Adipocyte (in vitro differentiated cells): Measurements from ENCODE around the gene TSPO.

ENCODE experiments used
- DNase-seq: peaks from one replicate; pipeline ENCODE4 v3.0.0-alpha.2; 2015; ENCODE audit warnings: low read depth
- H3K27me3 ChIP-seq: replicated peaks from 2 replicates; pipeline ENCODE4 v1.7.0; 2013; ENCODE audit warnings: mild to moderate bottlenecking, low read length, moderate library complexity; ENCODE audit not compliant: control insufficient read depth, insufficient read depth
- H3K36me3 ChIP-seq: 2 replicates; pipeline ENCODE4 v1.7.0; 2013; ENCODE audit warnings: low read length, mild to moderate bottlenecking, moderate library complexity; ENCODE audit not compliant: control insufficient read depth, insufficient read depth, severe bottlenecking
- H3K4me1 ChIP-seq: 2 replicates; pipeline ENCODE4 v1.7.0; 2013; ENCODE audit warnings: mild to moderate bottlenecking, low read length, moderate library complexity; ENCODE audit not compliant: control insufficient read depth, insufficient read depth
- H3K4me3 ChIP-seq: 2 replicates; pipeline ENCODE4 v1.7.0; 2013; ENCODE audit warnings: mild to moderate bottlenecking, low read length, moderate library complexity
- H3K9ac ChIP-seq: 2 replicates; pipeline ENCODE4 v1.7.0; 2013; ENCODE audit warnings: mild to moderate bottlenecking, low read length, moderate library complexity
- H3K9me3 ChIP-seq: 2 replicates; pipeline ENCODE4 v1.7.0; 2013; ENCODE audit warnings: mild to moderate bottlenecking, low read length, moderate library complexity; ENCODE audit not compliant: control insufficient read depth

The TSPO gene

DNA sequence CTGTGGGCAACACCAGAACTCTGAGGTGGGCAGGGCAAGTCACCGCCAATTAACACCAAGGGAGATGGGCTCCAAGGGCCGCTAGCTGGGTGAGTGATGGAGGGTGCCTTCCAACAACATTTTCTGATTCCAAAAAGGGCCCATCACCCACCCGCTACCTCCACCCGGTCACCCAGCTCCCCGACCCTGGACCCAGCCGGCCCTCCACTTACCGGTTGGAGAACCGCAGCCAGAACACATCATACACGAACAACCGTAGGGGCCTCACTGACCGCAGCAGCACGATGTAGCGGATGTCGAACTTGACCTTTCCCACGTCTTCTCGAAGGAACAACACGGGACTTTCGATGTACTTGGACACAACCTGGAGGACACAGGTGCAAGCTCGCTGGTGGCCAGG, 20.8 kb downstream of the TSPO start:
- peaks cover 55% of the 10 kb centered on the region for H3K36me3 ChIP-seq
- H3K9ac ChIP-seq: no peak overlapping the region
- H3K9me3 ChIP-seq: no peaks in the 10 kb centered on the region
- no peaks in the 10 kb centered on the region for H3K27me3 ChIP-seq
- no peak for DNase-seq
- H3K4me3 ChIP-seq: no peak overlapping the region
- H3K4me1 ChIP-seq: peaks cover 11% of the 10 kb centered on the region

DNA sequence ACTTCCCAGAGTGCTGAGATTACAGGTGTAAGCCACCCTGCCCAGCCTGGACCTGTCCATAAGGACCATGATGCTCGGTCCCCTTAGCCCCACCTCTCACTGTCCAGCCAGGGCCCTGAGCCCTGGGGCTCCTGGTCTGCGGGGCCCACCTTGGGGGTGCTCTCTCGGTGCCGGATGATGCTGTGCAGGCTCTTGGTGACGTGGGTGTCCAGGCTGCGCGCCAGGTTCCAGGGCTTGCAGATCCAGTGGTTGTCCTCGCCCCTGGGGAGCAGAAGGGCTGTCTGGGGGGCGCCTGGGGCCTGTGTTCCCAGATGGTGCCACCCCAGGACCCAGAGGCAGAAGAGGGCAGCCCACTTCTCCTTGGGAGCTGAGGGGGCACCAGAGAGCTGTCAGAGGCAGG, 22.2 kb downstream of the TSPO start:
- H3K4me3 ChIP-seq: no peak overlapping the region

DNA sequence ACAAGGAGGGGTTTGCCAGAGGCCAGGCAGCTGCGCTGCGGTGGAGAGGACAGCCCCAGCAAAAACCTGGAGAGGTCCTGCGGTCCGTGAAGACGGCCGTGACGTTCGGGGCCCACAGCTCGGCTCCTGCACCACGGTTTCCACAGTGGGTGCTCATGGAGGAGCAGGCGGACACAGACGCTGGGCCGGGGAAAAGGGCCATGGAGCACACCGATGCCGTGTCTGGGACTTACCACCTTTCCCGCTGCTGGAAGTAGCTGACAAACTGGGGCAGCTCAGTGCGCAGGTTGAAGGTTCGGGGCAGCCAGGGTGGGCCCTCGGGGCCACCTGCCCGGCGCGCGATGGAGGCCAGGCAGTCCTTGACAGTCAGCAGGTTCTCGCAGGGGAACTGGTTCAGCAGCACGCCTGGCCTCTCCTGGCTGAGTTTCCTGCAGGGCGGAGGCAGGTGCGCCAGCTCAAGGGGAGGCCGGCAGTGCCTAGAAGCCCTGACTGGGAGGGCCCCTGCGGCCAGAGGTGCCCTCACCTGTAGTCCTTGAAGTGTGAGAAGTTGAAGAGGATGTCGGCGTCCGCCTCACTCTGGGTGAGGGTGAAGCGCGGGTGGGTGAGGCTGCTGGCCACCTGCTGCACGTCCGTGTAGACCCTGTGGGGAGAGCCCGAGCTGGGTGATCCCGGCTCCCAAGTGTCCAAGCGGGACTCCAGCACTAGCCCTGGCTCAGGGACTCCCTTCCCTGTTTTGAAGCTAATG, 22.8 kb downstream of the TSPO start:
- no peaks in the 10 kb centered on the region for H3K9me3 ChIP-seq
- no peaks in the 10 kb centered on the region for H3K27me3 ChIP-seq
- no peaks in the 10 kb centered on the region for H3K4me1 ChIP-seq
- H3K9ac ChIP-seq: no peak overlapping the region
- no peak overlapping the region for H3K4me3 ChIP-seq
- H3K36me3 ChIP-seq: peaks cover 62% of the 10 kb centered on the region
- DNase-seq: no peak

More for the DNA sequence above, 22.2 kb downstream of the TSPO start:
- no peak for DNase-seq
- Histone ChIP-seq H3K36me3 (peaks cover 56% of the 10 kb centered on the region), H3K4me1 (peaks cover 5% of the 10 kb centered on the region), H3K9me3 (no peaks in the 10 kb centered on the region), H3K27me3 (no peaks in the 10 kb centered on the region), H3K9ac (no peak overlapping the region)

DNA sequence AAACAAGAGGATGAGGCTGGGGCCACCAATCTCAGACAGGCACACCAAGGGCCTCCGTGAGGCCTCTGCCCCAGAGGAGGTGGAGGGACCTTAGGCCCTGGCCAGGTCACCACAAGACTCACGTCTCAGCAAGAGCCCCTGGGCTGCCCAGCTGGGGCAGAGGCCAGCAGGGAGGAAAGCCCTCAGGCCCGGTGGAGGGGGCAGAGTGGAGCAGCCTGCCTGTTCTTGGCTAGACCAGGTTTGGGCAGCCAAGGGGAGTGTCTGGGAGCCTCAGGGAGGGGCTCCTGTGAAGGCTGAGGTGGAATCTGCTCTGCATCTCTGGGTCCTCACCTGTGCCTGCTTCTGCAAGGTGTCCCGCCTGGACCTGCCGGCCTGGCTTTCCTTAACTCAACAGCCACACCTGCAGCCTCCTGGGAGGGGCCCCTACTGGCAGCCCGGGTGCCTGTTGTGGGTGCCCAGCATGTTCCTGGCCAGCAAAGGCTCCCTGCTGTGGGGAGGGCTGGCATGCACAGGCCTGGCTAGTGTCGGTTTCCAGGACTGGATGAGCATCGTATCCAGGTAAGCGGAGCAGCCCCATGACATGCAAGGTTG, 23.7 kb downstream of the TSPO start:
- Histone ChIP-seq H3K9me3 (no peaks in the 10 kb centered on the region), H3K36me3 (peaks cover 69% of the 10 kb centered on the region), H3K9ac (no peak overlapping the region), H3K4me1 (no peaks in the 10 kb centered on the region), H3K27me3 (no peaks in the 10 kb centered on the region), H3K4me3 (no peak overlapping the region)
- DNase-seq: no peak

DNA sequence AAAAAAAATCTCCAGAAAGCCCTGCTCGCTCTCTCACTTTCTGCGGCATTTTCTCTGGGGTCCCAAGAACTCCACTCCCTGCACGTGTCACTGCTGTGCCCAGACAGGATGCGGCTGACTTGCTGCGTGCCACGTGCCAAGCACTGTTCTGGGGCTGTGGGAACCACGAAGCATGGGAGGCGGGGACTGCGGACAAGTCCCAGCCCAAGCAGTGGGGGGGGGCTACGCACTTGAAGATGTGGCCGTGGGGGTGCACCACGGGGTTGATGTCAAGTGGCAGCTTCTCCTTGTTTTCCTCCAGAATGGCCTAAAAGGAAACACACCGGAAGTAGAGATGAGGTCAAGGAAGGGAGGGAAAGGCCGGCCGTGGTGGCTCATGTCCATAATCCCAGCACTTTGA, 24.7 kb downstream of the TSPO start:
- DNase-seq: no peak
- Histone ChIP-seq H3K27me3 (no peaks in the 10 kb centered on the region), H3K36me3 (peaks cover 61% of the 10 kb centered on the region), H3K4me3 (no peak overlapping the region), H3K9me3 (no peaks in the 10 kb centered on the region), H3K9ac (no peak overlapping the region), H3K4me1 (no peaks in the 10 kb centered on the region)

DNA sequence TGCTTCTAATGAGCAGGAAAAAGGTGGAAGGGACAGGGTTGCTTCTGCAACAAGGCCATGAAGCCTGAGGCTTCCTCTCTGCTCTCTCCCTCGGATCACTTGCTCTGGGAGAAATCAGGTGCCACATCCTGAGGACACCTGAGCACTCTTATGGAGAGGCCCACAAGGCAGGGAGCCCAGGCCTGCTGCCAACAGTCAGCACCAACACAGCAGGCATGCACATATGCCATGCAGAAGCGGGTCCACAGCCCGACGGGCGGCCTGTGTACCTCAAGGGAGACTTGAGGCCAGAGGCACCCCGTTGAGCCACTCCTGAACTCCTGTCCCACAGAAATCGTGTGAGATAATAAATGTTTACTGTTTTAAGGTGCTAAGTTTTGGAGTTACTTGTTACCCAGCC, 26.1 kb downstream of the TSPO start:
- H3K36me3 ChIP-seq: peaks cover 47% of the 10 kb centered on the region

DNA sequence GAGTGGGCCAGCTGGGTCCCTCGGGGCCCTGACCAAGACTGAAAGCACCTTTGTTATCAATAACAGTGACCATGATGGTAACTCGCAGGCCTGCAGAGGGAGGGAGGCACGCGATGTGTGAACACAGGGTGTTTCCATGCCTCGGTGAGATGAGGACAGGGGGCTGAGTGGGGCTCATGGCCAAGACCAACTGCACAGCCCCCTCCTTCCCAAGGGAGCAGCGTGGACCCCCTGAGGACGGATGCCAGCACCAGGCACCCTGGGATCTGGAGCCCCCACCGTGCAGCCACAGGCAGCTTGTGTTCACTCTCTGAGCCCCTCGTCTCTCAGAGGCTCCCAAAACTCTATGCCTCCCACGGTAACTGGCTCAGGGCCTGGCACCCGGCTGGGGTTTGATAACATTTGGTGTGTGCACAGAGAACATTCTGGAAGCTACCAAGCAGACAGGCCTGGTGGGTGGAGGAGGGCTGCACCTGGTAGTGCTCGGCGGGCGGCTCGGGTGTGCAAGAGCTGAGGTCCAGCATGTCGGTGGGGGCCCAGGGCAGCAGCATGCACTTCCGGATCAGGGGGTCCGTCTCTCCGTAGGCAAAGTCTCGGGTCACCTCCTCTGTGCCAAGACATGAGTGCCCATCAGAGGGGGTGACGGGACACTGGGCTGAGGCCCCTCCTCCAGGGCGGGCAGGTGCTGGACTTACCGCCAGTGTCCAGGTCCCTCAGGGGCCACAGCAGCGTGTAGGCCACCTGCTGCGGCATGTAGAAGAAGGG, 28.0 kb downstream of the TSPO start:
- Histone ChIP-seq H3K36me3 (peaks cover 31% of the 10 kb centered on the region), H3K27me3 (no peaks in the 10 kb centered on the region), H3K4me1 (no peaks in the 10 kb centered on the region), H3K9me3 (no peaks in the 10 kb centered on the region), H3K4me3 (no peak overlapping the region), H3K9ac (no peak overlapping the region)
- DNase-seq: no peak

More for the DNA sequence above, 26.1 kb downstream of the TSPO start:
- no peaks in the 10 kb centered on the region for H3K4me1 ChIP-seq
- no peak for DNase-seq
- H3K9me3 ChIP-seq: no peaks in the 10 kb centered on the region
- no peaks in the 10 kb centered on the region for H3K27me3 ChIP-seq
- no peak overlapping the region for H3K9ac ChIP-seq
- no peak overlapping the region for H3K4me3 ChIP-seq

DNA sequence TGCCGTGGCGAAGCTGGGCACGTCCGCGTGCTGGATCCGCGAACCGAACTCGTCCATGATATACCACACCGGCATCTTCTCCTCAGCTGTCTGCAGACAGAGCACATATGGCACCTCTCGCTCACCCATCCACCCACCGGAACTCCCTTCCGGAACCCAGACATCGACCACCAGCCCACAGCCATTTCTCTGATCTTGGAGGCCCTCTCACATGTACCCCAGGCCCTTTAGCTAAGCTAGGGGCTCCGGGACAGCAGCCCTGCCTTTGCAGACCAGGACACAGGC, 28.5 kb downstream of the TSPO start:
- Histone ChIP-seq H3K9ac (no peak overlapping the region), H3K4me3 (no peak overlapping the region), H3K4me1 (no peaks in the 10 kb centered on the region), H3K27me3 (no peaks in the 10 kb centered on the region), H3K9me3 (no peaks in the 10 kb centered on the region), H3K36me3 (peaks cover 28% of the 10 kb centered on the region)
- DNase-seq: no peak

DNA sequence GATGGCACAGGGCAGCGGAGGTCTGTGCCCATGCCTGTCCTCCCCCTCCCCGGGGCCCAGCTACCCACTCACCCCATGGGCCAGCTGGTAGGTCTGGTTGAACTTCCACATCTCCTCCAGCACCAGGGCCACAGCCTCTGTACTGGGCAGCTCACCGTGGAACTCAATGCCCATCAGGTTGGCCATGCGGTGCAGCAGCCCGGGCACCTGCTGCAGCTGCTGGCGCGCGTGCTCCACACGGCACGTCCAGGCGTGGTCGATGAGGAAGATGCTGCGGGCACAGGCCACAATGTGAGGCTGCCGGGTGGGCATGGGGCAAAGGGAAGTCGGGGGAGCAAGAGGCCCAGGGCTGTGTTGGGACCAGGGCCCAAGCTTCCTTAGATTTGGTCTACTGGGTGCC, 29.3 kb downstream of the TSPO start:
- Histone ChIP-seq H3K9ac (no peak overlapping the region), H3K36me3 (peaks cover 21% of the 10 kb centered on the region), H3K4me1 (peaks cover 5% of the 10 kb centered on the region), H3K27me3 (no peaks in the 10 kb centered on the region), H3K9me3 (no peaks in the 10 kb centered on the region), H3K4me3 (no peak overlapping the region)
- no peak for DNase-seq

DNA sequence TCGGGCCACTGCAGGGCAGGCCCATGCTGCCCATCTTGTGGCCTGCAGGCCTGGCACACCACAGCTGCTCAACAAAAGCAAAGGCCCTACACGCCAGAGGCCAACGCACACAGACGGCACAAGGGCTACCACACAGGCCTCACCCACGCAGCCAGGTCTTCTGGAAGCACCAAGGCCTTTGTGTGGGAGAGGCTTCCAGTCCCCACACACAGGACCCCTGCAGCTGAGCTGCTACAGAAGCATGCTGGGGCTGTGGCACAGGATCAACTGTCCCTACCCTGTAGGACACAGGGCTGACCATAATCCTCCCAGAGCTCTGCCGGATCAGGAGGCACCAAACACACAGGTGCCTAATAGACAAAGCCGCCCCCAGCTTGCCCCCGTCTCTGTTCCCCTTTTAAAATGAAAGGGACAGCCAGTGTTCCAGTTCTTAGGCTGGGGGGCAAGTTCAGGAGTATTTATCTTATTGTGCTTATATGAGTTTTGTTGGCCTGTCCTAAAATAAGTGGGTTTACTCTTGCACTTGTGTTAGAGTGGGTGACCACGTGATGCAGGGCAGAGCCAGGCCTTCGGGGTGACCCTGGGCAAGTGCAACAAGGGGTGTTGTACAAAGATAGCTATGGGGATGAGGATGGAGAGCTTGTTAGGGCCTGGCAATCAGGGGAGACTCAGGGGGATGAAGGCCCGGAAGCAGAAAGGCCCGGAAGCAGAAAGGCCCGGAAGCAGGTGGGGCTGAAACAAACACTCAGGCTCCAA, 30.1 kb downstream of the TSPO start:
- peaks cover 16% of the 10 kb centered on the region for H3K36me3 ChIP-seq
- DNase-seq: no peak

DNA sequence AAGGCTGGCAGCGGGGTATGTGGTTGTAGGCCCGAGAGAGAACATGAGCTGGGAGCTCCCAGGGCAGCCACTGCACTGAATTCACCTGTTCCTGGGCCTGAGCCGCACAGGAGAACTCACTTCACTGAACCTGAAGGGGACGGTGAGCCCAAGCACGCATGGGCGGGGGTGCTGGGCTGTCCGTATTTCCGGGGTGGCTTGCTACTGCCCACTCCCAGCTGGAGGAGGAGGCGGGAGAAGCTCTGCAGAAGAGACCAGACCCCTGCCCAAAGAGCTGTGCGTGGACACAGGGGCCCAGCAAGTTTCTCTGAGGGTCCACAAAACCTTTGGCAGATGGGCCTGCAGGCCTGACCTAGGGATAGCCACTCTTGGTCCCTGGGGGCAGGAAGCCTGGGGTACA, 30.8 kb downstream of the TSPO start:
- DNase-seq: no peak
- no peak overlapping the region for H3K4me3 ChIP-seq
- peaks cover 16% of the 10 kb centered on the region for H3K36me3 ChIP-seq
- no peaks in the 10 kb centered on the region for H3K27me3 ChIP-seq
- no peaks in the 10 kb centered on the region for H3K9me3 ChIP-seq
- peaks cover 12% of the 10 kb centered on the region for H3K4me1 ChIP-seq
- H3K9ac ChIP-seq: no peak overlapping the region

More for the DNA sequence above, 30.1 kb downstream of the TSPO start:
- Histone ChIP-seq H3K27me3 (no peaks in the 10 kb centered on the region), H3K9ac (no peak overlapping the region), H3K9me3 (no peaks in the 10 kb centered on the region), H3K4me1 (peaks cover 12% of the 10 kb centered on the region), H3K4me3 (no peak overlapping the region)
